Left cardiac atrium (tissue), 4 donors: ENCODE data around the gene TRPM5. TPM values are rescaled to one million over a fixed set of nuclear protein-coding genes. Genes with fewer than 3 reads are reported as not detected.

Experiments
- ATAC-seq, 2 donors: fragments of 200-7000 bp; cut with Tn5 transposase; one replicate each; pipeline ENCODE4 v1.9.1; 2020; ENCODE audit warnings: mild to moderate bottlenecking in 2 of 2, moderate library complexity in 2 of 2
- DNase-seq: peaks from one replicate; pipeline ENCODE4 v3.0.0-alpha.2; 2020
- intact Hi-C, 2 donors: fragments of 100-400 bp; cut with DNase I; formaldehyde crosslinking; loops; one replicate each; pipeline versions ENCODE4 v1.14.1 to v1.15.1; 2022 to 2023
- total RNA-seq, 2 donors: library from RNA; stranded (reverse); fragmentation: NEBNext Ultra II Directional; extraction: Animal tissue kit (Norgen Biotek cat#: 25700); gene quantifications; one replicate each; pipeline ENCODE4 v1.2.1, GENCODE V29; 2021
- donor health status: DM: no; HTN: yes; CAD: no.
- donor health status: DM: no; HTN: yes; CAD: no; lungs with severe emphysema.
- donor health status: DM: yes; HTN: yes; CAD: no.
- donor health status: Dilated cardiomyopathy.

Gene TRPM5
- total RNA-seq, 2 donors from 2014 or later: not detected

- intact Hi-C loops: loop anchor here in 1 of 2 donors (10.0 kb wide), 1 partner anchor 51 kb away; no protein-coding TSS in a partner anchor
- ATAC-seq (no peak), DNase-seq (no peak)
These were observed 28.5 kb downstream of the TRPM5 start for GRCh38 chr11:2415601-2416380.

DNA sequence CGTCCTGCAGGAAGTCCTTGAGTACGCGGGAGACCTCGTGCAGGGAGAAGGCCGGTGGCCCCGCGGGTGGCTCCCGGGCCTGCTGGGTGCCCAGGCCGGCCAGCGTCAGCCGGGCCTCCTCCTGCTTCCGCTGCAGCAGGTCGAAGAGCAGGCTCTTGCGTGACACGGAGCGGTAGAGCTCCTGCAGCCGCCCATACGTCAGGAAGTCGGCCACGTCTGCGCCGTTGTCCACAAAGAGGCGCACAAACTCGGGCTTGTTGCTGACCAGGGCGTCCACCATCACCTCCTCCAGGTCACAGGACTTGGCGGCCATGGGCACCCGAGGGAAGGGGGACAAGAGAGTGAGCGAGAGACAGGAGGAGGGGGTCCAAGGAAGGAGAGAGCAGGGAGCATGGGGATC is 29.1 kb downstream of the TRPM5 start:
- ATAC-seq (no peak), DNase-seq (no peak)
- intact Hi-C loops: loop anchor here in 1 of 2 donors (10.0 kb wide), 1 partner anchor 50 kb away; no protein-coding TSS in a partner anchor

DNA sequence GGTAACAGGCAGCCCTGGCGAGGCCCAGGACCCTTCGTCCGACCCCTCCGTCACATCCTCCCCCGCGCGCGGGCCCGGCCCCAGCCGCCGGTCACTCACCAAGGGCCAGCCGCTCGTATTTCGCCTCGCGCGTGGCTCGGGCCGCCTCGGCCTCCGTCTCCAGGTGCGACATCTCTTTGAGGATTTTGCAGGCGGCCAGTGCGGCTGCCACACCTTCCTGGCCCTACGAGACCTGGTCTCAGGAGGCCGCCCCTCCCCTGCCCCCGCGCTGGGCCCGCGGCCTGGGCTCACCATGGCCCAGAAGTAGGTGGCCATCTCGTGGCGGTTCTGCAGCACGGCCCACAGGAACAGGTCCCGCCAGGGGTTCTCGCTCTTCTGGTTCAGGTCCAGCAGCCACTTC is 29.7 kb downstream of the TRPM5 start:
- no peak for ATAC-seq
- intact Hi-C loops: loop anchor here in 1 of 2 donors (10.0 kb wide), 1 partner anchor 50 kb away; no protein-coding TSS in a partner anchor
- no peak for DNase-seq

DNA sequence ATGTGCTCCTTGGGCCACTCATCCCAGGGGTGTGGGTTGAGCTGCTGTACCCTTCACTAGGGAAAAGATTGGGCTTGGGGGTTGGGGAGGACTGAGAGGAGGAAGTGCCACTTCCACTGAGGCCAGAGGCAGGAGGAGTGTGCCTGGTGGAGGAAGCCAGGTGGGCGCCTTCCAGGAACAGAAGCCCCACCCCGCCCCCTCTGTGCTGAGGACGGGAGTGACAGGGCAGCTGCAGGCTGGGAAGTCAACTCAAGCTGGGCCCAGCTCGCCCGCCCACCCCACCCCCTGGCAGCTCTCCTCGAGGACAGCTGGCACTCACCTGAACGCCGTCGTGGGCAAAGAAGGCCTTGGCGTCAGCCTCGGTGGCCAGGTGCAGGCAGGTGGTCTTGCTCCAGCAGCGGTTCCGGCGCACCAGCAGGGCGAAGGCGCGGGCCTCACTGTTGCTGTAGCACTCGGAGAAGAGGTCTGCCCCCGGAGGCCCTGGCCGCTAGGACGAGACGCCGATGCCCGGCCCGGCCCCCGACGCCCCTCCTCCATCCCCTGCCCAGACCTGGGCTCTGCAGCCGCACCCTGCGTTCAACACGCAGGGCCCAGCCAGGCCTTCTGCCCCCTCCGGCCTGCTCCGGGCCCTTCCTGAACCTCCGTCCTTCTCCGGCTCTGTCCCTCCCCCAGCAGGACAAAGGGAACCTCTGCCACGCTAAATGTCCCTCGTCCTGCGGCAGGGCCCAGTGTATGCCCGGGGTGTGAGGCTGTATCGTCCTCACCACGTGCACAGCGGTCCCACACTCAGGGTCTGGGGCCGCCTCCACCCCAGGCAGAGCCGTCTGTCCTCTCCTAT is 30.4 kb downstream of the TRPM5 start:
- ATAC-seq (no peak), DNase-seq (no peak)
- intact Hi-C loops: loop anchor here in 1 of 2 donors (10.0 kb wide), 1 partner anchor 49 kb away; no protein-coding TSS in a partner anchor

GRCh38 chr11:2412323-2412722 is 32.0 kb downstream of the TRPM5 start:
- DNase-seq (no peak), ATAC-seq (no peak)
- intact Hi-C loops: loop anchor here in 1 of 2 donors (10.0 kb wide), 1 partner anchor 48 kb away; no protein-coding TSS in a partner anchor

GRCh38 chr11:2411446-2412305 is 32.6 kb downstream of the TRPM5 start:
- DNase-seq: no peak
- ATAC-seq: no peak
- intact Hi-C loops: loop anchor here in 1 of 2 donors (10.0 kb wide), 1 partner anchor 47 kb away; no protein-coding TSS in a partner anchor

GRCh38 chr11:2410616-2411015 is 33.7 kb downstream of the TRPM5 start:
- no peak for ATAC-seq
- intact Hi-C loops: loop anchor here in 1 of 2 donors (10.0 kb wide), 1 partner anchor 46 kb away; no protein-coding TSS in a partner anchor
- no peak for DNase-seq

GRCh38 chr11:2409611-2410468 is 34.5 kb downstream of the TRPM5 start:
- DNase-seq (no peak), ATAC-seq (no peak)
- intact Hi-C loops: loop anchor here in 1 of 2 donors (10.0 kb wide), 1 partner anchor 45 kb away; no protein-coding TSS in a partner anchor

DNA sequence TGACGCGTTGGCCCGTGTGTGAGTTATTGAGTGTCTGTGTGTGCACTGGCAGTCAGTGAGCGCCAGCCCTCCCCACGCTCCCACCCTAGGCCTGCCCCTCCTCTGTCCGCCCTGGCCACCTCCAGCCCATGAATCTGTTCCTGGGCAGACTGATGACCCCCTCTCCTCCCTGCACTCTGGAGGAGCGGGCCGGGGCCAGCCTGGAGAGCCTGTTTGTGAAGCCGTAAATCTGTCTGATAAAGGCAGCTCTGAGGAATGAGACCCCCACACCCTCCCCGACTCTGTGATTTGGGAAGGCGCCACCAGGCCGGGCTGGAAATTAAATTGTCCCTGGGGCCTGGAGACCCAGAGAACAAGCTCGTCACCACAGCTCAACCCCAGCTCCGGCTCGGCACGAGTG is 35.2 kb downstream of the TRPM5 start:
- intact Hi-C loops: no loop called here
- ATAC-seq (no peak), DNase-seq (no peak)

DNA sequence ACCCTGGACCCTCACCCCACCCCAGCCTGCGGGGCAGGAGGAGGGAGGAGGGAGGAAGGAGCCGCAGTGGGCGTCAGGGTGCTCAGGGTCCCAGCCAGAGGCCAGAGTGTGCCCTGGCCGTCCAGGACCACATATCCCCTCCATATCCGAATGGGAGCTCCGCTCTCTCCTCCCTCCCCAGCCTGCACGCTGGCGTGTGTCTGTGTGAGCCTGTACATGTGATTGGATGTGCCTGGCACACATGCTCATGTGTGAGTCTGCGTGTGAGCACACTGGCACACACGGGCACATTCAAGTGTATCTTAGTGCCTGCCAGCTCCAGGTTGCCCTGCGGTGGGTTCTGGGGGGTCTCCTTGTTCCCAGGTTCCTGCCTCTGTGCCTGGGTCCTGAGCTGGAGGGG is 35.6 kb downstream of the TRPM5 start:
- DNase-seq (no peak), ATAC-seq (no peak)
- intact Hi-C loops: no loop called here

GRCh38 chr11:2406878-2407410 is 37.4 kb downstream of the TRPM5 start:
- DNase-seq (no peak), ATAC-seq (no peak)
- intact Hi-C loops: no loop called here

DNA sequence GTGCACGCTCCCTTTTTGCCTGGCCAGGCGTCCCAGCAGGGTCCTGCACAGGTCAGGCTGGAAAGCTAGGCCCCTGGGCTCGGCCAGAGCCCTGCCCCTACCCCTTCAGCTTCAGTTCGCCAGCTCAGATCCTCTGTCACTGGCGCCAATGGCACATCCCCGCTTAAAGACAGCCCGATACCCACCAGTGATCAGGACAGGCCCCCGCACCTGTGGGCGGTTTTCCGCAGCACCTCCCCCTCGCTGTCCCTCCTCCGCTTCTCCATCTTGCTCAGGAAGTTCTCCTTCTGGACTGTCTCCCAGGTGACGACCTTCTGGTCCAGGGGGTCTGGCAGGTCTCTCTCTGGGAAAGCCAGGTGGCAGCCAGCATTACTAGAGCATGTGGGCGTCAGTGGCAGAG is 37.9 kb downstream of the TRPM5 start:
- DNase-seq (no peak), ATAC-seq (no peak)
- intact Hi-C loops: no loop called here

DNA sequence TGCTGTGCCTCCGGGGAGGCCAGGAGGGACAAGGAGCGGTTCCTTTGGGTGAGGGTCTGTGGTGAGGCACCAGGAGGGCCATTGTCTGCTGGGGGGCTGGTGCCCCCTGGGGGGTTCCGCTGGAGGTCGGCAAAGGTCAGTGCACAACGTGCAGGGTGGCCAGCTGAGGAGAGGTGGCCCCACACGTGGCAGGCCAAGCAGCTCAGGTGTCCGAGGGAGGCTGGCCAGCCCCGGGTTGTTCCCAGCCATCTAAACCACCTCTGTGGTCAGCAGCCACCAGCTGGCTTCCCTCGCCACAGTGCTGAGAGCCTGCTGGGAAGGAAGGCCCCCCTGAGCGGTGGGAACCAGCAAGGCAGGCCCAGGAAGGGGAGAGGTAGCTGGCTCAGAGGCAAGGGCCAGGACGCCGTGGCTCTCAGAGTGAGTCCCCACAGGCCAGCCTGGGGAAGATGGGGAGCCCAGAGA is 39.5 kb downstream of the TRPM5 start:
- intact Hi-C loops: no loop called here
- no peak for ATAC-seq
- DNase-seq: no peak

DNA sequence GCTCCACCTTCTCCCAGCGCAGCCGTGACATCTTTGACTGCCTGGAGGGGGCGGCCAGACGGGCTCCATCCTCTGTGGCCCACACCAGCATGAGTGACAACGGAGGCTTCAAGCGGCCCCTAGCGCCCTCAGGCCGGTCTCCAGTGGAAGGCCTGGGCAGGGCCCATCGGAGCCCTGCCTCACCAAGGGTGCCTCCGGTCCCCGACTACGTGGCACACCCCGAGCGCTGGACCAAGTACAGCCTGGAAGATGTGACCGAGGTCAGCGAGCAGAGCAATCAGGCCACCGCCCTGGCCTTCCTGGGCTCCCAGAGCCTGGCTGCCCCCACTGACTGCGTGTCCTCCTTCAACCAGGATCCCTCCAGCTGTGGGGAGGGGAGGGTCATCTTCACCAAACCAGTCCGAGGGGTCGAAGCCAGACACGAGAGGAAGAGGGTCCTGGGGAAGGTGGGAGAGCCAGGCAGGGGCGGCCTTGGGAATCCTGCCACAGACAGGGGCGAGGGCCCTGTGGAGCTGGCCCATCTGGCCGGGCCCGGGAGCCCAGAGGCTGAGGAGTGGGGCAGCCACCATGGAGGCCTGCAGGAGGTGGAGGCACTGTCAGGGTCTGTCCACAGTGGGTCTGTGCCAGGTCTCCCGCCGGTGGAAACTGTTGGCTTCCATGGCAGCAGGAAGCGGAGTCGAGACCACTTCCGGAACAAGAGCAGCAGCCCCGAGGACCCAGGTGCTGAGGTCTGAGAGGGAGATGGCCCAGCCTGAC is 41.2 kb downstream of the TRPM5 start:
- ATAC-seq: no peak
- intact Hi-C loops: no loop called here

DNA sequence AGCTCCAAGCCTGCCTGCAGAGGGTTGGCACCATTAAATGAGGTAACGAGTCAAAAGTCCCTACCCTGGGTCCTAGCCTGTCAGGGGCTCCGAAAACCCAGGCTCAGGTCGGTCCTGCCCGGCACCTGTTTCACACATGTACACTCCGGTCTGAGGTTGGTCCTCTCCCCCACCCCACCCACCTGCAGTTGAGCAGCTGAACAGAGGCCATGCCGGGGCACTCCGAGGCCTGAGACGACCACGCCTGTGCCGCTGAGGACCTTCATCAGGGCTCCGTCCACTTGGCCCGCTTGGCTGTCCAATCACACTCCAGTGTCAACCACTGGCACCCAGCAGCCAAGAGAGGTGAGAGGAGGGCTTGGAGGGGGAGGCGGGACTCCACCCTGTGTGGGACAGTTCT is 42.2 kb downstream of the TRPM5 start:
- DNase-seq (no peak), ATAC-seq (no peak)
- intact Hi-C loops: no loop called here

More for the DNA sequence above, 41.2 kb downstream of the TRPM5 start:
- DNase-seq: no peak

GRCh38 chr11:2401436-2401984 is 42.8 kb downstream of the TRPM5 start:
- intact Hi-C loops: no loop called here
- ATAC-seq (no peak), DNase-seq (no peak)
